GM21723 (cell line): ENCODE data around the gene NOTCH4.

Experiments used
- ATAC-seq: cut with Tn5 transposase; IDR thresholded peaks from one replicate; pipeline ENCODE4 v1.9.1; 2021; ENCODE audit warnings: mild to moderate bottlenecking, moderate library complexity; ENCODE audit not compliant: unreplicated experiment

NOTCH4 gene

GRCh38 chr6:32167761-32168262 is 56.1 kb downstream of the NOTCH4 start:
- ATAC-seq: no peak

- ATAC-seq: no peak
Observed at GRCh38 chr6:32167154-32167760, 56.6 kb downstream of the NOTCH4 start.

- no peak for ATAC-seq
Observed at GRCh38 chr6:32166411-32167061, 57.3 kb downstream of the NOTCH4 start.

DNA sequence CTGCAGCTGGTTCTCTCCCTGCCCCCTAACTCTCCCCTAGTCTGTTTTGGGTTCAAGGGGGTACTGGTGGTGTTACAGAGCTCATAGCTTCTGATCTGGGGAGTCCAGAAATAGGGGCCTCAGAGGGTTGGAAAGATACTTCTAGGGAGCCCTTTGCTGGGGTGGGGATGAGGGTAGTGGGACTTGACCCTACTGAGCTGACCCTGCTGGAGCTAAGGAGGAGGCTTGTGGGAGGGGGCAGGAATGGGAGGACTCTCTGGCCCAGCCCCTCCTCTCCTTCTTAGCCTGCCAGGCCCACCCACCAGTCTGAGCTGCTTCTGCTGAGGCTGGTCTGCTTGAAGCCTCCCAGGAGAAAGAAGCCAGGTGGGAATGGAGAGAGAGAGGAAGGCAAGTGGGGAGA is 59.6 kb downstream of the NOTCH4 start, which contains the start of gene EGFL8:
Gene EGFL8 (plus strand): TSS at position 301 of the 400 bp plus-strand sequence. CDS start 1,571 bp downstream, outside the sequence.
- no peak for ATAC-seq

DNA sequence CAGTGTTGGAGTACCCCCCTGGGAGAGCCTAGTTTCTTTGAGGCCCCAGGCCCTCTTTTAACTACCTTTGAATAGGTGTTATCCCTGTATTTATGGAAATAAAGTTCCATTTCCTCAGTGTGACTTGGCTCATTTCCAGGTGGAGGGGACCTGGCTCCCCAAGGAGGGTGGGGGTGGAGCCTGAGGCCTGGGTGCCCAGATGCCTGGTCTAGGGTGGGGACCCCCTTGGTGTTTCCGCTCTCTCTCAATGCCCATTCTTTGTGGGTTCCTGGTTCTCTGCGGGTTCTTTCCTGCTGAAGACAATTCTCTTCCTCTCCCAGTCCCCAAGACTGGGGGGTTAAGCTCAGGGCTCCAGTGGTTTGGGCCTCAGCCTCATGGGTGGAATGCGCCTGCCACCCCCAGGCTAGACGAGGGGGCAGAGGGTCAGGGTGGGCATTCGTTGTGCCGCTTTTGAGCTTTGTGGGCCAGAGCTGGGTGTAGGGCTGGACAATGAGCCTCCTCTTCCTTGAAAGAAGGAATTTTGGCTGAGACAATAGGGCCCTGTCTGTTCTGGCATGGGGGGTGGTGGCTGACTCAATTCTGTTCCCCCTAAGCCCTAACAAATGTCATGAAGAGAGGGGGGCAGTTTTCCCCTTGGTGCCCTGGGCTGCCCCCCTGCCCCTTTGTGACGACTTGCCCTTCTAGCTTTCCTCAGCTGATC is 60.2 kb downstream of the NOTCH4 start:
- ATAC-seq: no peak

DNA sequence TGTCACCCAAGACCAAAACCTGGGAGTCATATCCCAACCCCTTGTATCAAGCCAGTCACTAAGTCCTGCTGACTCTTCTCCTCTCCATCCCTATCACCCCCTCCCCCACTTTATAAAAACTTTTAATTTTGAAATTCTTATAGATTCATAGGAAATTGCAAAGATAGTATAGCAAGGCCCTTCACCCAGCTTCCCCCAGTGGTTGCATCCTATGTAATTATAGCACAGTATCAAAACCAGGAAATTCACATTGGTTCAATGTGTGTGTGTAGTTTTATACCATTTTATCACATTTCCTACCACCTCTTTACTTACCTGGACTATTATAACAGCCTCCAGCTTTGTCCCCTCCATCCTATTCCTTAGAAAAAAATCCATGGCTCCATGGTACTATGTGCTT is 65.8 kb downstream of the NOTCH4 start:
- ATAC-seq: no peak

GRCh38 chr6:32156891-32157290 is 67.0 kb downstream of the NOTCH4 start:
- no peak for ATAC-seq

DNA sequence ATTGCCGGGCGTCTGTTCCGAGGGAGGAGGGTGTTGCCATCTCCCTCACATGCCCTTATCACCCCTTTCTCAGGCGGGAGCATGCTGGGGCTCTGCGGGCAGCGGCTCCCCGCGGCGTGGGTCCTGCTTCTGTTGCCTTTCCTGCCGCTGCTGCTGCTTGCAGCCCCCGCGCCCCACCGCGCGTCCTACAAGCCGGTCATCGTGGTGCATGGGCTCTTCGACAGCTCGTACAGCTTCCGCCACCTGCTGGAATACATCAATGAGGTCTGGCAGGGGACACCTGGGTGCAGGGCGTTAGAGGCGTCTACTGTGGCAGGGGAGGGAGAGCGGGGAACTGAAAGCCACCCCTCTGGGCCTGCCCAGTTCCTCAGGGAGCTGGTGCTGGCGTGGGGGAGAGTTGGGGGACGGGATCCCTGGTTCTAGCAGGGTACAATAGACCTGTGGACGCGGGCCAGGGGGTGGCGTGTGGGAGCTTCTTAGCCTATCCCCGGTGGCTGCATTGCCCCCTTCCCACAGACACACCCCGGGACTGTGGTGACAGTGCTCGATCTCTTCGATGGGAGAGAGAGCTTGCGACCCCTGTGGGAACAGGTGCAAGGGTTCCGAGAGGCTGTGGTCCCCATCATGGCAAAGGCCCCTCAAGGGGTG is 69.2 kb downstream of the NOTCH4 start:
- peak; percentile 73 for ATAC-seq

GRCh38 chr6:32153564-32154513 is 70.0 kb downstream of the NOTCH4 start, which contains the start of gene PPT2:
Gene PPT2, plus strand, starts transcription at chr6:32154141. Its CDS starts 454 bp downstream, at chr6:32154595.
- ATAC-seq: peak; percentile 31

DNA sequence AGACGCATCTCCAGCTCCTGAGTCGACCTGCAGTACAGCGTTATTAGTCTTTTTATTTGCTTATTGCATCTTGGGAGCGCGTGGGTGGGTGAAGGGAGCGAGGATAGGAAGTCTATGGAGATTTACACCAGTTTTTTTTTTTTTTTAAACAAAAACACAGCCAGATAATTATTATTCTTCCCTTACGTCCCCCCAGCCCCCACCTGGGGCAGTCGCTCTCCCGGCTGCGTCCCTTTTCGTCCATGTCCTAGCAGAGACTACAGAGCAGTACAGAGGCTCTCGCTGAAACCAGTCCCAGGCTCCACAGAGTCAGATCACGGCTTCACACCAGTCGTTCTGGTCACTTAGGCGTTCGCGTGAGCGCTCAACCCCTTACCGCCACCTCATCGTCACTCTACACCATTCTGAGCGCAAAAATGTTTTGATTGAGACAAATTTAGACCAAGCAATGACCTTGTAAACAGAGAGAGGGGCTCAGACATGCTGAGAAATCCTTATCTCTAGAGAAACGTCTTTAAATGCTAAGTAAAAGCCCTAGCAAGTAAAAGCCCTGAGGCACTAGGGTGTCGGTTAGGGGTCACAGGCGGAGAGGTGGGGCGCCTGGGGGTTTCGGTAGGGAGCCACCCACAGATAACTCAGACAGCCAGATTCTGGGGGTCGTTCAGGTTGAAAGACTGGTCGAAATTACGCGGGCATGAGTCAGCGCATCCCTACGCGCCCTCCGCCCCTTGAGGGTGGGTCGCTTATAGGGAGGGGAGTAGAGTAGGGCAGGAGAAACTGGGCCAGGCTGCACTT is 70.9 kb downstream of the NOTCH4 start:
- no peak for ATAC-seq

- no peak for ATAC-seq
Observed at GRCh38 chr6:32151863-32152768, 71.8 kb downstream of the NOTCH4 start, which contains the start of gene PRRT1. Gene PRRT1, minus strand, starts transcription at chr6:32151939. Its CDS starts 112 bp downstream, at chr6:32151827.

DNA sequence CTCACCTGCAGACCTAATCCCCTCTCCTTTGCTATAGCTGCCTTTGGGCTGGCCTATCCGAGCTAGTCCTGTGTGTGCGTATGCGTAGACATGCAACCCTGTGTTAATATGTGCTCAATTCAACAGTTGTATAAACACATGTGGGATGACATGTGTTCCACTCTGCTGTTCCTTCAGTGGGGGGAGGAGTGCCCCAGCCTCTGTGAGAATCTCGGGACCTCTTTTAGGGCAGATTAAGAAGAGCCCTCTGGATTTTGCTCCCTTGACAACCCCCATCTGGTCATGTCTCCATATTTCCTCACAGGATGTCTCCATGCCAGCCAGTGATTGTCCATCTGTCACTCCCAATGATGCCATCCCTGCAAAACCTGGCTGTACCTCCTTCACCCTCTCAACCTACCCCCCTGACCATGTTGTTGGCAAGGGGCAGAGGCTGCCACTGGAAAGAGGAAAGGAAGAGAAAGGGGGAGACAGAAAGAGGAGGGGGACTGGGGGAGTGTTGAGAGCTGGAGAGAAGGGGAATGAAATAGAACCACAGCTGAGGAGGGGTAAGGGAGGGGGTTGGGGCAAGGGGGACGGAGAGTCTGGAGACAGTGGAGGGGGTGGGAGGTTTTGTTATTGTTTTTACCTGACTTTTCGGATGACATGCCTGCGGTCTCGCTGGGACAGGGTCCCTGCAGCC is 72.5 kb downstream of the NOTCH4 start:
- ATAC-seq: no peak

DNA sequence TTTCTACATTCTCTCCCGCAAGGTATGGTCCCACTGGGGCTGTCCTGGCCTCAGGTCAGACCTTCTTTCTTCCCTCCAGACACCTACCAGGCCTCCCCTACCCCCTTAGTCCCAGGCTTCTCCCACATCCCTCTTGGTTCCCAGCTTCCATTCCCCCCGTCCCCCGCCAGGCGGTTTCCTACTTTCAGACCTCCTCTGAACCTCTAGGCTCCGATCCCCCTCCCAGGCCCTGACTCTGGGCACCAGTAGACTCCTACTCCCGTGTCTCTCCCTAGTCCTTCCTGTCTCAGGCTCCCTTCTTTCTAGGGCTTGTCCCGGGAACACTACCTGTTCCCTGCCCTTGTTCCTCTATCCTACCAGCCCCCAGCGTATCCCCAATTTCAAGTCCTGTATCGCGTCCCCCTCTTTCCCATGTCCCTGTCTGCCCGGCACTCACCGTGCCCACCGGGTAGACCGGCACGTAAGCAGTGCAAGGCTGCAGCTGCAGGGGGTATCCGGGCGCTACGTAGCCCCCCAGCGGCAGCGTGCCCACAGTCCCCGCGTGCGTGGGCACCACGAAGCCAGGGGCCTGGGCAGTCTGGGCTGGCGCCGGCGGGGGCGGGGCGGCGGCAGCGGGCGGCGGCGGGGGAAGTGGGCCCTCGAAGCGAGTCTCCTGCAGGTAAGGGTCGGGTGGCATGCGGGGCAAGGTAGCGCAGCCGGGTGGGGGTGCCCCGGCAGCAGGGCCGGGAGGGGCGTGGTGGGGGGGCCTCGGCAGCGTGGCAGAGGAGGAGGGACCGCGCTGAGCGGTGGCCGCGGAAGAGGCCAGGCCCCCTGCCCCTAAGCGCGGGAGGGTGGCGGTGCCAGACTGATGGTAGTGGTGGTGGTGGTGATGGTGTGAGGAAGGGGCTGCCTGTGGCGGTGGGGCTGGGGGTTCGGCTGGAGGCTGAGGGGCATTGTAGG is 73.7 kb downstream of the NOTCH4 start:
- no peak for ATAC-seq

- ATAC-seq: no peak
Observed at GRCh38 chr6:32149092-32149755, 74.6 kb downstream of the NOTCH4 start.

- no peak for ATAC-seq
Observed at GRCh38 chr6:32148289-32149091, 75.4 kb downstream of the NOTCH4 start.
